T47D (cell line): Measurements from ENCODE around the gene ELAVL3.
A peak's percentile ranks its signal among the peaks of the same experiment; 100 is the strongest.

Source experiments
- DNase-seq, 2 experiments: peaks; one replicate each; pipeline versions ENCODE4 v3.0.0 to v3.0.0-alpha.2; 2011 to 2012; ENCODE audit warnings: low read depth in 1 of 2, low spot score in 1 of 2
- JUND ChIP-seq: IDR thresholded peaks from 2 replicates; pipeline ENCODE4 v1.6.1; 2012; ENCODE audit warnings: low read depth
- in situ Hi-C: cut with HindIII; loops from 2 replicates; pipeline ENCODE4 v1.10.0; 2016; ENCODE audit warnings: low sequenced_read_pairs, low pct_unique_long_range_greater_than_20kb

ELAVL3 gene

GRCh38 chr19:11504502-11505031 is 23.7 kb upstream of the ELAVL3 start:
- no peak for TF ChIP-seq JUND
- in situ Hi-C loops = no loop called here
- DNase-seq = no peak

- no peak for DNase-seq
- in situ Hi-C loops = no loop called here
- TF ChIP-seq JUND = no peak
These were observed 19.1 kb upstream of the ELAVL3 start for GRCh38 chr19:11499890-11500420.

DNA sequence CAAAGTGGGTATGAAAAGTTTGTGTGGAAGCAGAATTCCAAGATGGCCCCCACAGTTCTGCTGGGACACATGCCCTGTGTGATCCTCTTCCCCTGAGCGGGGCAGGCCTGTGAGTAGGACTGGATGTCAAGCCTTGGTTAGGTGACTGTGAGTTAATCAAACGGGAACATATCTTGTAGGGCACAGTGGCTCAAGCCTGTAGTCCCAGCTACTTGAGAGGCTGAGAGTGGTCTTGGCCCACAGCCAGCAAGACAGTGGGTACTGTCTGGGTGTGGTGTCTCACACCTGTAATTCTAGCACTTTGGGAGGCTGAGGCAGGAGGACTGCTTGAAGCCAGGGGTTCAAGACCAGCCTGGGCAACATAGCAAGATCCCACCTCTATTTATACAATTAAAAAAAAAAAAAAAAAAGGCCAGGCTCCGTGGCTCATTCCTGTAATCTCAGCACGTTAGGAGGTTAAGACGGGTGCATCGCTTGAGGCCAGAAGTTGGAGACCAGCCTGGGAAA is 18.4 kb upstream of the ELAVL3 start:
- TF ChIP-seq JUND = no peak
- no peak for DNase-seq
- in situ Hi-C loops = no loop called here

GRCh38 chr19:11496391-11497163 is 15.7 kb upstream of the ELAVL3 start:
- no peak for TF ChIP-seq JUND
- in situ Hi-C loops = no loop called here
- DNase-seq = peak in 1 of 2 experiments; percentile 75

GRCh38 chr19:11495885-11496284 is 15.0 kb upstream of the ELAVL3 start:
- in situ Hi-C loops = no loop called here
- DNase-seq = no peak
- no peak for TF ChIP-seq JUND

DNA sequence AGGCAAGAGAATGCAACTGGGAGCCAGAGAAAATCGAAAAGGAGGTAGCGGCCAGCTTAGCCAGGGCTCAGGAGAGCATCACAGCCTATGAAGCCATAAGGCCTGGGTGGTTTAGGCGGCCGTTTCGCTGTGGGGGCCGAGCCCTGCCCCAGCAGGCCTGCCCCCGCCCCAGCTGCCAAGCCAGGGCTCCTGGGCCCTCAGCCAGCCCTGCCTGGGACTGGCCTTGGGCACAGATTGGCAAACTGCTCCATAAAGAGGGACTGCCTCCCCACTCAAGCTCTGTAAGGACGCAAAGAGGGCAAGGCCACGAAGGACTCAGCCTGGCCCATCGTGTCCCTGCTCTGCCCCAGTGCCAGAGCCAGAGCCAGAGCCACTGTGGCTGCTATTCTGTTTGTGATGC is 14.6 kb upstream of the ELAVL3 start:
- no peak for DNase-seq
- no peak for TF ChIP-seq JUND
- in situ Hi-C loops = no loop called here

GRCh38 chr19:11494634-11495285 is 13.9 kb upstream of the ELAVL3 start:
- in situ Hi-C loops = no loop called here
- TF ChIP-seq JUND = no peak
- no peak for DNase-seq

GRCh38 chr19:11489378-11489777 is 8.5 kb upstream of the ELAVL3 start:
- in situ Hi-C loops = no loop called here
- TF ChIP-seq JUND = no peak
- no peak for DNase-seq

DNA sequence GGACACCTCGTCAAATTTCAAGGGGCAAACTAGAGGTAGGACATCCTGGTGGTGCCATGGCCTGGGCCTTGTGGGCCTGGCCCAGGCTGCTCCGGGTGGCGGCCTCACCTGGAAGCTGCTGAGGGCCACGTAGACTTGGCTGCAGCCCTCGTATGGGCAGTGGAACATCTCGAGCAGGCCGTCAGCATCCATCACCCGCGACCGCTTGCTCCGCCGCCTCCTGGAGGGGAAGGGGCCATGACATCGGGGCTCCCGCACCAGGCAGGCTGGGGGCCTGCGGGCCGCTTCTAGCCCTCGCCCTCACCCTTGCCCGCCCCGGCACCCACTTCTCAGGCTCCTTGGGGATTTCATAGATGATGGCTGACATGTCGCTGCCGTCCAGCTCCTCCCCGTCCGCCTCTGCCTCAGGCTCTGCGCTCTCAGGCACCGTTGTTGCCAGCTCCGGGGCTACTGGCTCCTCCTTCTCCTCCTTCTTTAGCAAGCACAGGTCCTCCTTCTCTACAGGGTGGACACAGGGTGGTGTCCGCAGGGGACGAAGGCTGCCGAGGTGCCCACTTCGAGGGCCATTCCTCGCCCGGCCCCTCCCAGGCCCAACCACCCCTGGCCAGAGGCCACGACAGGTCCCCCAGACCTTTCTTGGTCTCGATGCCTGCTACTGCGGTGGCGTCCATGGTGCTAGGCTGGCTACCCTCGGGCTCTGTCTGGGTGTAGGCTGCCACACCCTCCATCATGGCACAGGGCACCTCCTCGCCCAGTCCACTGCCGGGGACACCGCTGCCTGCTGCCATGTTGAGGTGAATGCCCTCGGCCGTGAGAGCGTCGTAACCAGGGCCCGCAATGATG is 6.0 kb upstream of the ELAVL3 start:
- no peak for DNase-seq
- in situ Hi-C loops = no loop called here
- no peak for TF ChIP-seq JUND

GRCh38 chr19:11485245-11485837 is 4.5 kb upstream of the ELAVL3 start:
- no peak for DNase-seq
- in situ Hi-C loops = no loop called here
- TF ChIP-seq JUND = no peak

DNA sequence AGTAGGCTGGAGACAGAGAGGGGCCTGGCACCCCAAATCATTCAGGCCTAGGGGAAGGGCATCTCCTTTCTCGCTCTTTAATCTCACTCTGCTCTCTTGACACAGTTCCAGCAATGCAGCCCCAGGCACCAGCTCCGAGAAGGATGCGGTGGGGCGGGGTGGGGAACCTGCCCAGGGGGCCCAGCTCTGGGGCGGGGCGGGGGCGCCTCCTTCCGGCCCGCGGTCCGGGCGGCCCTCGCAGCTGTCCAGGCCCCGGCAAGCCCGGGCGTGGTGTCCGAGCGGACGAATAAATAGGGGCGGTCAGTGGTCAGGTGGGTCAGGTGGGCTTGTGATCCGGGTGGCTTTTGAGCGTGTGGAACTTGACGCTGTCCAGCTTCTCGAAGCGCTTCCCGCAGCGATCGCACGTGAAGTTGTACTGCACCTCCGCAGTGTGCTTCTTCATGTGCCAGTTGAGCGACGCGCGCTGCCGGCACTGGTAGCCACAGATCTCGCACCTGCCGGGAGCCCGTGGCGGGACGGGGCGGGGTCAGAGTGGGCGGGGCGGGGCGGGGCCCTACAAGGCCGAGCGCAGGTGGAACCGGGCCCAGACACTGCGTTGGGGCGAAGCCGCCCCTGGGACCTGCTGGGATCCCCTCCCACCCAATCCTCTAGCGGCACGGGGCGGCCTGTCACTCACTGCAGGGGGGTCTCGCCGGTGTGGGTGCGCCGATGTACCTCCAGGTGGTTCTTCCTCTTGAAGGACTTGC is 2.7 kb upstream of the ELAVL3 start:
- in situ Hi-C loops = no loop called here

More for the DNA sequence above, 2.7 kb upstream of the ELAVL3 start:
- no peak for TF ChIP-seq JUND
- DNase-seq = no peak
